WTC11 (cell line): ENCODE results near the gene LRMDA.

ENCODE experiments used
- ATF3 ChIP-seq: sonication (generic); formaldehyde crosslinking; conservative IDR thresholded peaks from 2 replicates; pipeline ENCODE4 v1.8.1; 2022; ENCODE audit warnings: mild to moderate bottlenecking, missing genetic modification reagents
- CTCF ChIP-seq: fragments of 200-600 bp; IDR thresholded peaks from 2 replicates; pipeline ENCODE4 v1.8.0; 2022; ENCODE audit warnings: antibody characterized with exemption
- E2F1 ChIP-seq: sonication (generic); formaldehyde crosslinking; IDR thresholded peaks from 2 replicates; pipeline ENCODE4 v1.8.0; 2022; ENCODE audit warnings: mild to moderate bottlenecking, missing genetic modification reagents
- ESRRA ChIP-seq: sonication (generic); formaldehyde crosslinking; IDR thresholded peaks from 2 replicates; pipeline ENCODE4 v1.8.1; 2022; ENCODE audit warnings: mild to moderate bottlenecking, missing genetic modification reagents, borderline replicate concordance
- IRF1 ChIP-seq: sonication (generic); formaldehyde crosslinking; IDR thresholded peaks from 2 replicates; pipeline ENCODE4 v1.8.0; 2023; ENCODE audit warnings: missing genetic modification reagents
- JUN ChIP-seq: sonication (generic); formaldehyde crosslinking; IDR thresholded peaks from 2 replicates; pipeline ENCODE4 v1.8.0; 2023; ENCODE audit warnings: mild to moderate bottlenecking, missing genetic modification reagents
- KAT7 ChIP-seq: sonication (generic); formaldehyde crosslinking; IDR thresholded peaks from 2 replicates; pipeline ENCODE4 v1.8.1; 2023; ENCODE audit warnings: missing genetic modification reagents, mild to moderate bottlenecking, borderline replicate concordance
- MAX ChIP-seq: sonication (generic); formaldehyde crosslinking; IDR thresholded peaks from 2 replicates; pipeline ENCODE4 v1.8.0; 2022; ENCODE audit warnings: mild to moderate bottlenecking, missing genetic modification reagents
- NFYB ChIP-seq: sonication (generic); formaldehyde crosslinking; conservative IDR thresholded peaks from 2 replicates; pipeline ENCODE4 v1.8.0; 2022; ENCODE audit warnings: low read depth, missing genetic modification reagents
- RELA ChIP-seq: sonication (generic); formaldehyde crosslinking; IDR thresholded peaks from 2 replicates; pipeline ENCODE4 v1.8.1; 2022; ENCODE audit warnings: missing genetic modification reagents, mild to moderate bottlenecking, borderline replicate concordance
- RORB ChIP-seq: fragments of 250-450 bp; sonication (Bioruptor Pico); IDR thresholded peaks from 2 replicates; pipeline ENCODE4 v1.9.0; 2021; ENCODE audit warnings: mild to moderate bottlenecking
- TP53 ChIP-seq: sonication (generic); formaldehyde crosslinking; IDR thresholded peaks from 2 replicates; pipeline ENCODE4 v1.8.1; 2023; ENCODE audit warnings: mild to moderate bottlenecking, missing genetic modification reagents
- ZNF121 ChIP-seq: sonication (generic); formaldehyde crosslinking; IDR thresholded peaks from 2 replicates; pipeline ENCODE4 v1.8.0; 2023; ENCODE audit warnings: missing genetic modification reagents
- ZNF317 ChIP-seq: sonication (generic); formaldehyde crosslinking; IDR thresholded peaks from 2 replicates; pipeline ENCODE4 v1.8.1; 2023; ENCODE audit warnings: low read depth, mild to moderate bottlenecking, moderate library complexity, missing genetic modification reagents, borderline replicate concordance

- TF ChIP-seq CTCF = no peak
- TF ChIP-seq JUN (CRISPR knock-in tag) = no peak
- TF ChIP-seq ZNF121 = no peak
- TF ChIP-seq E2F1 = no peak
- no peak for TF ChIP-seq ZNF317
- no peak for TF ChIP-seq KAT7
- TF ChIP-seq RELA (CRISPR knock-in tag) = no peak
- TF ChIP-seq IRF1 (CRISPR knock-in tag) = no peak
- TF ChIP-seq ESRRA (CRISPR knock-in tag) = no peak
- TF ChIP-seq NFYB = no peak
- TF ChIP-seq ATF3 (CRISPR knock-in tag) = no peak
- no peak for TF ChIP-seq TP53 (CRISPR knock-in tag)
- no peak for TF ChIP-seq RORB (CRISPR knock-in tag)
- no peak for TF ChIP-seq MAX (CRISPR knock-in tag)
Measured at GRCh38 chr10:75959209-75959608, 527.8 kb downstream of the LRMDA start.
